ENCODE results near the gene C1orf198.

C1orf198 gene

DNA sequence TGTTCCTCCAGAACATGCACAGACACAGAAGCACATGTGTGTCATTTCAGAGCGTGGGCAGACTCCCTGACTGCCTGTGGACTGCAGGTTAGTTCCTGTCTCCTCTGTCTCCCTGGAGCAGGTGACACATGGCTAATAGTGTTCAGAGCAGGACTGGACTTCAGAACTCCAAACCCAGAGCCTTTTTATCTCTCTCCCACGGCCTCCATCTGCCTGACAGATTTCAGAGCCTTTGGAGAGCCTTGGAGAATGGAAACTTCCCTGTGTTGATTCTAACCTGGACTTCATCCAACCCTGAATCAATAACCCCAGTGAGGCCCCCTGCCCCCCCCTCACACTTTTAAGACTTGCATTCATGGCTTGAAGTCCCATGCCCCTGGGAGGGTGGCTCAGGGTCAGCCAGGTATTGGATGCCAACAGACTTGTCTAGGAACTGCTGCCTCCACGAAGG is 44.4 kb downstream of the C1orf198 start:
- DNase-seq (ENCODE audit: extremely low read depth, low read depth), result no peak
- TF ChIP-seq, protein P1, sequence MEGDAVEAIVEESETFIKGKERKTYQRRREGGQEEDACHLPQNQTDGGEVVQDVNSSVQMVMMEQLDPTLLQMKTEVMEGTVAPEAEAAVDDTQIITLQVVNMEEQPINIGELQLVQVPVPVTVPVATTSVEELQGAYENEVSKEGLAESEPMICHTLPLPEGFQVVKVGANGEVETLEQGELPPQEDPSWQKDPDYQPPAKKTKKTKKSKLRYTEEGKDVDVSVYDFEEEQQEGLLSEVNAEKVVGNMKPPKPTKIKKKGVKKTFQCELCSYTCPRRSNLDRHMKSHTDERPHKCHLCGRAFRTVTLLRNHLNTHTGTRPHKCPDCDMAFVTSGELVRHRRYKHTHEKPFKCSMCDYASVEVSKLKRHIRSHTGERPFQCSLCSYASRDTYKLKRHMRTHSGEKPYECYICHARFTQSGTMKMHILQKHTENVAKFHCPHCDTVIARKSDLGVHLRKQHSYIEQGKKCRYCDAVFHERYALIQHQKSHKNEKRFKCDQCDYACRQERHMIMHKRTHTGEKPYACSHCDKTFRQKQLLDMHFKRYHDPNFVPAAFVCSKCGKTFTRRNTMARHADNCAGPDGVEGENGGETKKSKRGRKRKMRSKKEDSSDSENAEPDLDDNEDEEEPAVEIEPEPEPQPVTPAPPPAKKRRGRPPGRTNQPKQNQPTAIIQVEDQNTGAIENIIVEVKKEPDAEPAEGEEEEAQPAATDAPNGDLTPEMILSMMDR (IDR thresholded peaks at IDR 0.05; ENCODE audit: low read depth, low read length, missing control alignments), result no peak

DNA sequence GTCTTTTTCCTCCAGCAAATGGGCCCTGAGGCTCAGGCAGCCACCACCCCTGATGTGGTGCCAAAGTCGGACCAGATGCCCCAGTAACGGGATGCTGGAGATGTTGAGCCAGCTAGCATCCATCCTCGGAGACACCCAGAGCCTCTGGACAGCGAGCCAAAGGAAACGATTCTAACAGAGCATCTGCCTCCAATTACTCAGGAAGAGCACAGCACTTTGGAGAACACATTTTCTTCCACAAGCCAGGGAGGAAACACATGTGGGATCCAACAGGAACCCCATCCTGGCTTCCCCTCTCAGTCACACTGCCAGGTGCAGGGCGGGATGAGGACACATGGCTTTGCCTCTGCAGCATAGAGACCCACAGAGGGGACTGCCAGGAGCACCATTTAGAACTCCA is 44.9 kb downstream of the C1orf198 start:
- DNase-seq (ENCODE audit: extremely low read depth, low read depth), result peak; percentile 76
- no peak overlapping the region for H3K4me3 ChIP-seq (replicated peaks; ENCODE audit: low read depth, low read length)
- TF ChIP-seq, protein P1 (IDR thresholded peaks at IDR 0.05; ENCODE audit: low read depth, low read length, missing control alignments), result no peak

More for the DNA sequence above, 44.4 kb downstream of the C1orf198 start:
- no peak overlapping the region for H3K4me3 ChIP-seq (replicated peaks; ENCODE audit: low read depth, low read length)

DNA sequence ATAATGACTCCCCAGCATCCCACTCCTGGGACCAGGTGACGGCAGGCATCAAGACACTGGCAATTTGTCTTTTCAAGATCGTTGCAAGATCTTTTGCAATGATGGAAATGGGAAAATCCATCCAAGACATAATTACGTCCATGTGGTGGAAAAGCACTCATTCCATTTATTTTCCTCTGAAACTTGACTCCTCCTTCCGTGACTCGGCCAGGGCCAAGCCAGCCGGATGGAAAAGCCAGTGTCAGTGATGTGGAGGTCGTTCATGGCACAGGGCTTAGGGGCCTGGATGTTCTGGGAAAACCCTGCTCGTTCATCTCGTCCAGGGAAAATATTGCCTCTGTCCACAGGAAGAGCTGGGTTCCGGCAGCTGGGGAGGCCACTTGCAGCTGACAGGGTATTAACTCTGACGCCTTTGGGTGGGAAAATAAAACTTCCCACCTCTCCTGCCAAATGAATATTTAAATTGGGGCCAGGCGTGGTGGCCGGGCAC is 46.2 kb downstream of the C1orf198 start:
- DNase-seq (ENCODE audit: extremely low read depth, low read depth), result peak; percentile 78
- TF ChIP-seq, protein P1 (IDR thresholded peaks at IDR 0.05; ENCODE audit: low read depth, low read length, missing control alignments), result no peak
- no peak overlapping the region for H3K4me3 ChIP-seq (replicated peaks; ENCODE audit: low read depth, low read length)

DNA sequence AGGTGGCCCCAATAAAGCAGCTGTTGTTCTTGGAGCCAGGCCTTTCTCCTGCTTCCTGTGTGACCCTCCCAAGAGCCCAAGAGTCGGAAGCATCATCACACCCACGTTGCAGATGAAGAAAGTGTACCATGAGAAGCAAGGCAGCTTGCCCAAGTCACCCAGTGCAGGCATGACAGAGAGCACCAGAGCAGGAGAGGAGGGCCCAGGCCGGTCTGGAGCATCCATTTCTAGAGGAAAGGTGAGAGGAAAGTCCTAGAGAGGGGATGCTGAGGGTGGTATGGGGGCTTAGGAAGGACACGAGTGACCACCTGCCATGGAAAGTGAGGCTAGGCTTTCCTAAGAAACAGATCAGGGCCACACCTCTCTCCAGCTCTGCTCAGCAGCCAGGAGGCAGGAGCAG is 47.0 kb downstream of the C1orf198 start:
- no peak overlapping the region for H3K4me3 ChIP-seq (replicated peaks; ENCODE audit: low read depth, low read length)
- no peak for DNase-seq (ENCODE audit: extremely low read depth, low read depth)
- TF ChIP-seq, protein P1 (IDR thresholded peaks at IDR 0.05; ENCODE audit: low read depth, low read length, missing control alignments), result no peak

DNA sequence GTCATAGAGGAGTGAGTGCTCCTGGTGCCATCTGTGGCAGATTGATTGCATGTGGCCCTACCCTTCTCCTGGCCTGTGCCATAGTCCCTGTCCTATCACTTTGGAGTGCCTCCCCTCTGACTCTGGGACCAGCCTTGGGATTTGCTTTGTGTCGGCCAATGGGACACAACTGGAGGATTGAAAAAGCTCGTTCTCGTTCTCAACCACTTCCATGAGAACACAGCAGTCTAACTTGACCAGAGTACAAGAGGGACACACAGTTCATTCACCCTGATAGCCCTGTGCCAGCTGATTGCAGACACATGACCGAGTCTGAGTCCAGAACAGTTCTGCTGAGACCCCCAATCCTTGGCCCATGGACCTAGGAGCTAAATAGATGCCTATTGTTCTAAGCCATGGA is 47.8 kb downstream of the C1orf198 start:
- TF ChIP-seq, protein P1 (IDR thresholded peaks at IDR 0.05; ENCODE audit: low read depth, low read length, missing control alignments), result no peak
- DNase-seq (ENCODE audit: extremely low read depth, low read depth), result no peak
- no peak overlapping the region for H3K4me3 ChIP-seq (replicated peaks; ENCODE audit: low read depth, low read length)

DNA sequence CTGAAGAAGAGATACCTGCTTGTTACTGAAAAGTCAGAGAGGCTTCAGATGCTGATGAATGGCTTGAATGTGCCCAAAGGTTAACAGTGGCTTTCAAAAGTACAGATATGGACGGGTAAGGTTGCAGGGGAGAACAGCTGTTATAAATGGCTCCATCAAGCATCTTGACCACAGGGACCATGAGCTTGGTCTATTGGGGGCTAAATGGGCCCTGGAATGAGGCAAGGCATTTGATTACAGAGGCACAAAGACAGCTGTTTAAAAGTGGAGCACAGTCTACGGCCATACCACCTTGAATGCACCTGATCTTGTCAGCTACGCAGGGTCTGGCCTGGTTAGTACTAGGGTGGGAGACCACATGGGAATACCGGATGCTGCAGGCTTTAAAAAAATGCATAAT is 48.3 kb downstream of the C1orf198 start:
- DNase-seq (ENCODE audit: extremely low read depth, low read depth), result no peak
- TF ChIP-seq, protein P1 (IDR thresholded peaks at IDR 0.05; ENCODE audit: low read depth, low read length, missing control alignments), result no peak
- no peak overlapping the region for H3K4me3 ChIP-seq (replicated peaks; ENCODE audit: low read depth, low read length)

DNA sequence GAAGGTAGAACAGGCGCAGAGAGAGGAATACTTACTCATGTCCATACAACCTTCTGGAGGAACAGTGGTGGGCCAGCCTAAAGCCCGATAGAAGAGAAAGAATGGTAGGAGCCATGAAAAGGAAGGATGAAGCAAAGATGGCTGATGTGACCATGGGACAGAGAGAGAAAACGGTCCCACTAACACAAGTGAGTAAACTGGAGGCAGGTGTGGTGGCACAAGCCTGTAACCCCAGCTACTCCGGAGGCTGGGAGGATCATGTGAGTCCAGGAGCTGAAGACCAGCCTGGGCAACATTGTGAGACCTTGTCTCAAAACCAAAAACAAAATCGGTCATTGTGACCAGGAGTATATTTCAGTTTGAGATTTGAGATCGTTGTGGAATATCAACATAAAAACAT is 49.4 kb downstream of the C1orf198 start:
- TF ChIP-seq, protein P1 (IDR thresholded peaks at IDR 0.05; ENCODE audit: low read depth, low read length, missing control alignments), result no peak

More for the DNA sequence above, 49.4 kb downstream of the C1orf198 start:
- no peak for DNase-seq (ENCODE audit: extremely low read depth, low read depth)
- H3K4me3 ChIP-seq (replicated peaks; ENCODE audit: low read depth, low read length), result no peak overlapping the region
